HepG2 (cell line): ENCODE data around the gene NCOA6. TPM values are rescaled to one million over a fixed set of nuclear protein-coding genes. Genes with fewer than 3 reads are reported as not detected.

Source experiments
- ATAC-seq: fragments of 200-7000 bp; cut with Tn5 transposase; 3 replicates; pipeline ENCODE4 v1.9.1; 2020; ENCODE audit warnings: mild to moderate bottlenecking, moderate library complexity
- BruUV-seq: library from RNA; stranded (reverse); fragments of 400-500 nt; replicated peaks from 2 replicates; lab custom pipeline; 2021; lab: Mats Ljungman, UMichigan
- CTCF ChIA-PET: fragments of 300-600 bp; formaldehyde crosslinking; extraction: SDS; loops from one replicate; lab custom pipeline; 2021; ENCODE audit warnings: low total read pairs, inconsistent platforms, low intra/inter-chr PET ratio; lab: Yijun Ruan, JAX
- POLR2A ChIA-PET: fragments of 350-600 bp; sonication (Branson Sonifier 250); formaldehyde crosslinking; loops from one replicate; lab custom pipeline; 2020; ENCODE audit warnings: antibody characterized with exemption, inconsistent platforms; lab: Yijun Ruan, JAX
- DNase-seq: peaks from one replicate; pipeline ENCODE4 v3.0.0-alpha.2; 2015; ENCODE audit warnings: low spot score
- FAIRE-seq: peaks from 3 replicates; lab custom pipeline; 2011; peaks lifted over from hg19 to GRCh38; lab: Jason Lieb, UNC
- H2AFZ ChIP-seq: one replicate; pipeline ENCODE4 v1.6.1; 2011; ENCODE audit warnings: low read length, inconsistent platforms
- H3K27ac ChIP-seq: fragments of 300-600 bp; 3 replicates; pipeline ENCODE4 v1.8.0; 2011; ENCODE audit warnings: mixed run types, mild to moderate bottlenecking, mixed read lengths, low read length, inconsistent platforms; ENCODE audit not compliant: insufficient read depth; ENCODE audit errors: extremely low read length
- H3K27me3 ChIP-seq, 2 experiments: fragments of 200-600 bp in 1 of 2; 2 replicates in 1 of 2; 3 replicates in 1 of 2; pipeline versions ENCODE4 v1.6.0 to v1.8.0; 2011; ENCODE audit warnings: low read length in 2 of 2, mild to moderate bottlenecking in 2 of 2, moderate library complexity in 2 of 2, inconsistent platforms in 1 of 2; ENCODE audit not compliant: insufficient read depth in 2 of 2, control insufficient read depth in 1 of 2
- H3K36me3 ChIP-seq, 2 experiments: fragments of 200-600 bp in 1 of 2; replicated peaks in 1 of 2; 2 replicates in 1 of 2; 3 replicates in 1 of 2; pipeline versions ENCODE4 v1.5.1 to v1.8.0; 2011; ENCODE audit warnings: low read length in 2 of 2, inconsistent platforms in 1 of 2; ENCODE audit not compliant: insufficient read depth in 2 of 2, control insufficient read depth in 1 of 2
- H3K4me1 ChIP-seq: 2 replicates; pipeline ENCODE4 v1.5.1; 2012; ENCODE audit warnings: low read length, inconsistent platforms; ENCODE audit not compliant: insufficient read depth
- H3K4me2 ChIP-seq: 2 replicates; pipeline ENCODE4 v1.6.0; 2011; ENCODE audit warnings: low read depth, low read length, inconsistent platforms
- H3K4me3 ChIP-seq, 3 experiments: fragments of 200-600 bp in 1 of 3; sonication (generic), shearing (Covaris generic) in 1 of 3; replicated peaks in 1 of 3; 2 replicates each; pipeline ENCODE4 v1.5.1; 2011 to 2016; ENCODE audit warnings: low read length in 3 of 3, inconsistent platforms in 2 of 3, low read depth in 2 of 3, mild to moderate bottlenecking in 2 of 3, control low read depth in 1 of 3, mixed read lengths in 1 of 3; ENCODE audit not compliant: insufficient read depth in 1 of 3
- H3K79me2 ChIP-seq: one replicate; pipeline ENCODE4 v1.6.1; 2011; ENCODE audit warnings: low read length, inconsistent platforms; ENCODE audit not compliant: insufficient read depth
- H3K9ac ChIP-seq: 2 replicates; pipeline ENCODE4 v1.6.0; 2011; ENCODE audit warnings: mild to moderate bottlenecking, low read depth, low read length, inconsistent platforms; ENCODE audit not compliant: insufficient read depth
- H3K9me3 ChIP-seq: 2 replicates; pipeline ENCODE4 v1.5.1; 2012; ENCODE audit warnings: mild to moderate bottlenecking, low read length
- H4K20me1 ChIP-seq: 2 replicates; pipeline ENCODE4 v1.6.0; 2011; ENCODE audit warnings: inconsistent platforms, mild to moderate bottlenecking, low read length, moderate library complexity; ENCODE audit not compliant: insufficient read depth
- FOSL2 ChIP-seq: sonication (generic); formaldehyde crosslinking; IDR thresholded peaks from 2 replicates; pipeline ENCODE4 v1.4.0; 2020; ENCODE audit warnings: missing genetic modification reagents
- FOXA3 ChIP-seq: IDR thresholded peaks from 2 replicates; pipeline ENCODE4 v1.6.1; 2016; ENCODE audit warnings: missing genetic modification reagents, missing compliant biosample characterization
- FOXO1 ChIP-seq: sonication (generic); formaldehyde crosslinking; IDR thresholded peaks from 2 replicates; pipeline ENCODE4 v1.4.0; 2020; ENCODE audit warnings: missing genetic modification reagents
- PHF21A ChIP-seq: sonication (generic); formaldehyde crosslinking; IDR thresholded peaks from 2 replicates; pipeline ENCODE4 v1.5.0; 2020; ENCODE audit warnings: mild to moderate bottlenecking, missing genetic modification reagents
- TCF7 ChIP-seq: sonication (generic); IDR thresholded peaks from 2 replicates; pipeline ENCODE4 v1.6.1; 2016; ENCODE audit warnings: antibody characterized with exemption, low read depth
- ZBTB42 ChIP-seq: sonication (generic); formaldehyde crosslinking; IDR thresholded peaks from 2 replicates; pipeline ENCODE4 v1.5.0; 2020; ENCODE audit warnings: mild to moderate bottlenecking, missing genetic modification reagents
- ZNF749 ChIP-seq: sonication (generic); formaldehyde crosslinking; IDR thresholded peaks from 2 replicates; pipeline ENCODE4 v1.8.0; 2022; ENCODE audit warnings: mild to moderate bottlenecking, missing genetic modification reagents, moderate library complexity, borderline replicate concordance
- ZSCAN31 ChIP-seq: sonication (generic); formaldehyde crosslinking; IDR thresholded peaks from 2 replicates; pipeline ENCODE4 v1.5.0; 2020; ENCODE audit warnings: low read depth, mild to moderate bottlenecking, missing genetic modification reagents
- WGBS: methylation state at CpG from one replicate; pipeline ENCODE4 v1.1.6; 2017; ENCODE audit warnings: low lambda C conversion rate; 5-methylcytosine and 5-hydroxymethylcytosine counted together
- in situ Hi-C: cut with HindIII; loops from 2 replicates; pipeline ENCODE4 v1.10.0; 2017; ENCODE audit warnings: low pct_unique_long_range_greater_than_20kb; ENCODE audit not compliant: extremely low pct_ligation_motif_present
- intact Hi-C: fragments of 100-400 bp; cut with micrococcal nuclease; formaldehyde crosslinking; loops from one replicate; pipeline ENCODE4 v1.10.0; 2022; ENCODE audit not compliant: unreplicated experiment
- polyA plus RNA-seq, 8 experiments: library from polyadenylated mRNA; depleted of rRNA in 3 of 8; stranded (reverse) in 7 of 8; unstranded in 1 of 8; fragments of >200 nt; fragmentation: Illumina TruSeq in 4 of 8; extraction: Trizol in 4 of 8; gene quantifications; 2 replicates each; pipeline versions ENCODE4 v1.2.1 to v1.2.3, GENCODE V29; 2011 to 2016; ENCODE audit warnings: low read depth in 4 of 8, missing spikeins in 1 of 8, mixed read lengths in 1 of 8; ENCODE audit not compliant: insufficient read depth in 1 of 8
- total RNA-seq, 5 experiments: library from RNA; depleted of rRNA; stranded (reverse); fragments of >200 nt; fragmentation: Illumina TruSeq; extraction: Trizol; gene quantifications; 2 replicates each; pipeline ENCODE4 v1.2.3, GENCODE V29; 2016; ENCODE audit warnings: low read depth in 1 of 5
- TF ChIP-seq, protein P1 (sequence below): sonication (generic); formaldehyde crosslinking; IDR thresholded peaks from 2 replicates; pipeline ENCODE4 v1.9.0; 2021; ENCODE audit warnings: missing genetic modification reagents, borderline replicate concordance
- TF ChIP-seq, protein P2 (sequence below): sonication (generic); formaldehyde crosslinking; IDR thresholded peaks from 2 replicates; pipeline ENCODE4 v1.4.0; 2020; ENCODE audit warnings: missing genetic modification reagents, borderline replicate concordance
- TF ChIP-seq, protein P3 (sequence below): IDR thresholded peaks from 2 replicates; pipeline ENCODE4 v1.6.1; 2012; ENCODE audit warnings: low read depth, low read length, improper control_type of control experiment
- TF ChIP-seq, protein P4 (sequence below): sonication (generic); formaldehyde crosslinking; IDR thresholded peaks from 2 replicates; pipeline ENCODE4 v1.4.0; 2020; ENCODE audit warnings: missing genetic modification reagents, borderline replicate concordance

Gene NCOA6
- total and polyA plus RNA-seq, 2 of the 13 experiments (the other 11 are each of a cell fraction or from before 2014, with no cell fraction given): 11.2 to 29.3 TPM

DNA sequence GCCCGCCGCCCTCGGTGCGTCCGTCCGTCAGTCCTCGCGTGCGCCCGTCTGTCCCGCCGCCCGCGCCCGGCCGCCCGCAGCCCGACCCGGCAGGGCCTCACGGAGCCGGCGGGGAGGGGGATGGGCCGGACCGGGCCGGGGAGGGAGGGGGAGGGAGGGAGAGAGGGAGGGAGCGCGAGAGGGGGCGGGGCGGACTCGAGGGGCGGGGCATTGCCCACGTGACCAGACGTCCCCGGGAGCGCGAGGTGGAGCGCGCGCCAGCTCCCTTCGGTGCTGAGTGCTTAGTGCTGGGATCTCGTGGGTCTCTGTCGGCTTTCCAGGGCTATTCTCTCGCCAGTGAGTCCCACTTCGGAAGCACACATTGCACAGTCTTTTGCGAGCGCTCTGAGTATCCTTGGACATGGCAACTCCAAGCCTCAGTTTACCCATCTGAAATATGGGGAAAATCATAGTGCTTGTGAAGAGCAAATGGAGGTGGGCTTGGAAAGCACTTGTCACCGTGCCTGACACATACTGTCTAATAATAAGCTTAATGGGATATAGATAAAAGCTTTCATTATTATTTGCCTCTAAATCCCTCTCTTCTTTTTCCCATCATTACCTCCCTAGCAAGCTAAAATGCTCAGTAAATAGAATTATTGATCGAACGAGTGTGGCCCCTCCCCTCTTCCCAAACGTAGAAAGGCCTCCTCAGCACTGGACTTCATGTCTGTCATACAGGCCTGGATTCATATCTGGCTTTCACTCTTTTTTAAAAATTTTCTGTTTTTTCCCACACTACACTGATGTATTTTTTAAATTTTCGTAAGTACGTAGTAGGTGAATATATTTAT lies at the start of gene NCOA6 (continued):
- no peak; the same call in none of the 2 replicates for TF ChIP-seq FOXA3 (CRISPR knock-in tag)
- TF ChIP-seq, protein P1, sequence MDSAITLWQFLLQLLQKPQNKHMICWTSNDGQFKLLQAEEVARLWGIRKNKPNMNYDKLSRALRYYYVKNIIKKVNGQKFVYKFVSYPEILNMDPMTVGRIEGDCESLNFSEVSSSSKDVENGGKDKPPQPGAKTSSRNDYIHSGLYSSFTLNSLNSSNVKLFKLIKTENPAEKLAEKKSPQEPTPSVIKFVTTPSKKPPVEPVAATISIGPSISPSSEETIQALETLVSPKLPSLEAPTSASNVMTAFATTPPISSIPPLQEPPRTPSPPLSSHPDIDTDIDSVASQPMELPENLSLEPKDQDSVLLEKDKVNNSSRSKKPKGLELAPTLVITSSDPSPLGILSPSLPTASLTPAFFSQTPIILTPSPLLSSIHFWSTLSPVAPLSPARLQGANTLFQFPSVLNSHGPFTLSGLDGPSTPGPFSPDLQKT (CRISPR knock-in tag): no peak
- TF ChIP-seq ZSCAN31 (CRISPR knock-in tag): no peak; the same call in 1 of the 2 replicates
- TF ChIP-seq, protein P2, sequence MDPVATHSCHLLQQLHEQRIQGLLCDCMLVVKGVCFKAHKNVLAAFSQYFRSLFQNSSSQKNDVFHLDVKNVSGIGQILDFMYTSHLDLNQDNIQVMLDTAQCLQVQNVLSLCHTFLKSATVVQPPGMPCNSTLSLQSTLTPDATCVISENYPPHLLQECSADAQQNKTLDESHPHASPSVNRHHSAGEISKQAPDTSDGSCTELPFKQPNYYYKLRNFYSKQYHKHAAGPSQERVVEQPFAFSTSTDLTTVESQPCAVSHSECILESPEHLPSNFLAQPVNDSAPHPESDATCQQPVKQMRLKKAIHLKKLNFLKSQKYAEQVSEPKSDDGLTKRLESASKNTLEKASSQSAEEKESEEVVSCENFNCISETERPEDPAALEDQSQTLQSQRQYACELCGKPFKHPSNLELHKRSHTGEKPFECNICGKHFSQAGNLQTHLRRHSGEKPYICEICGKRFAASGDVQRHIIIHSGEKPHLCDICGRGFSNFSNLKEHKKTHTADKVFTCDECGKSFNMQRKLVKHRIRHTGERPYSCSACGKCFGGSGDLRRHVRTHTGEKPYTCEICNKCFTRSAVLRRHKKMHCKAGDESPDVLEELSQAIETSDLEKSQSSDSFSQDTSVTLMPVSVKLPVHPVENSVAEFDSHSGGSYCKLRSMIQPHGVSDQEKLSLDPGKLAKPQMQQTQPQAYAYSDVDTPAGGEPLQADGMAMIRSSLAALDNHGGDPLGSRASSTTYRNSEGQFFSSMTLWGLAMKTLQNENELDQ (CRISPR knock-in tag): peak; percentile 38; the same call in 1 of the 2 replicates

DNA sequence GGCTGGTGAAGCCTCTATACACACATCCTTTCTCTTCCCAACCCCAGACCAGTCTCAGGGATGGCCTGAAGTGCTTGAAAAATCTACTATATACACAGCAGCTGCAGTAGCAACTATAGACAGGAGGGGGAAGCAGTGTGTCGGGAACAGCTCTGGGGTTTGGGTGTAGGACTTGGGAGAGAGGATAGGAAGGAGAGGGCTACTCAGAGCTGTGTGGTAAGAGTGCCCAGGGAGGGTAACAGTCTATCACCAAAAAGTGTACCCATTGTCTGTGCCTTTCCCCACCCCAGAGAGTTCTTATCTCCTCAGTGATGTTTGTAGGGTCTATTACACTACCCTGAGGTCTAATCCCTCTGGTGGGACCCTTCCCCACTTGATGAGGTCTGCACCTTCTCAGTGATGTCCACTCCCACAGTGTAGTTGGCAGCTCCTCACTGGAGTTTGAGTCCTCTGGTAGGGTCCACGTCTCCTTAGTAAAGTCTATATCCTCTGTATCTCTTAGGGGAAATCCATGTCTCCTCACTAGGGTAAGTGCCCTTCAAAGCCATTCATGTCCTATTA lies 48.7 kb upstream of the NCOA6 start:
- Histone ChIP-seq H4K20me1 (no peaks in the 10 kb centered on the region), H3K4me1 (peaks cover 55% of the 10 kb centered on the region), H3K79me2 (peaks cover 28% of the 10 kb centered on the region), H3K4me3 (peak overlapping the region; percentile 39 to 93 (median 41)), H3K27ac (peak overlapping the region; percentile 66), H3K27me3 (peaks cover 0 to 5% of the 10 kb centered on the region in 2 experiments; a peak in 1 of 5 replicates), H3K9me3 (no peaks in the 10 kb centered on the region), H3K9ac (peak overlapping the region; percentile 70), H3K4me2 (peak overlapping the region; percentile 99), H2AFZ (peak overlapping the region; percentile 34), H3K36me3 (no peaks in the 10 kb centered on the region)
- in situ Hi-C loops: loop anchor here (5.0 to 10.0 kb wide), 3 partner anchors 83 to 391 kb away; partner anchors contain the start of genes GSS, MYH7B and TRPC4AP
- ChIA-PET POLR2A (interaction anchor here (0.6 to 4.1 kb wide), 8 partner anchors 9 to 218 kb away, joined by 3 to 126 read pairs (median 3); partner anchors contain the start of genes GSS, MYH7B, NCOA6 and TRPC4AP), CTCF (interaction anchor here (1.2 to 6.7 kb wide), 7 partner anchors 74 to 396 kb away, joined by 3 to 123 read pairs (median 7); partner anchors contain the start of genes GSS, MYH7B and TRPC4AP)
- intact Hi-C loops: loop anchor here (1.0 to 2.0 kb wide), 4 partner anchors 82 to 395 kb away; no protein-coding TSS in a partner anchor
- FAIRE-seq (peak; percentile 83), ATAC-seq (peak; percentile 65), DNase-seq (peak; percentile 90)
- BruUV-seq: no TSS peak
- 0% methylated on average over 2 of the region's 2 CpGs for WGBS
- TF ChIP-seq FOXO1 (CRISPR knock-in tag) (peak; percentile 24; the same call in 1 of the 2 replicates), TCF7 (no peak), ZNF749 (0 out of 2 replicates have a peak, but pooled peaks have one; percentile 62), FOSL2 (CRISPR knock-in tag) (0 out of 2 replicates have a peak, but pooled peaks have one; percentile 12), ZBTB42 (CRISPR knock-in tag) (0 out of 2 replicates have a peak, but pooled peaks have one; percentile 19), PHF21A (CRISPR knock-in tag) (no peak)
- TF ChIP-seq, protein P3, sequence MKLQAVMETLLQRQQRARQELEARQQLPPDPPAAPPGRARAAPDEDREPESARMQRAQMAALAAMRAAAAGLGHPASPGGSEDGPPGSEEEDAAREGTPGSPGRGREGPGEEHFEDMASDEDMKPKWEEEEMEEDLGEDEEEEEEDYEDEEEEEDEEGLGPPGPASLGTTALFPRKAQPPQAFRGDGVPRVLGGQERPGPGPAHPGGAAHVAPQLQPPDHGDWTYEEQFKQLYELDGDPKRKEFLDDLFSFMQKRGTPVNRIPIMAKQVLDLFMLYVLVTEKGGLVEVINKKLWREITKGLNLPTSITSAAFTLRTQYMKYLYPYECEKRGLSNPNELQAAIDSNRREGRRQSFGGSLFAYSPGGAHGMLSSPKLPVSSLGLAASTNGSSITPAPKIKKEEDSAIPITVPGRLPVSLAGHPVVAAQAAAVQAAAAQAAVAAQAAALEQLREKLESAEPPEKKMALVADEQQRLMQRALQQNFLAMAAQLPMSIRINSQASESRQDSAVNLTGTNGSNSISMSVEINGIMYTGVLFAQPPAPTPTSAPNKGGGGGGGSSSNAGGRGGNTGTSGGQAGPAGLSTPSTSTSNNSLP: peak; percentile 48; the same call in 1 of the 2 replicates
- TF ChIP-seq, protein P4, sequence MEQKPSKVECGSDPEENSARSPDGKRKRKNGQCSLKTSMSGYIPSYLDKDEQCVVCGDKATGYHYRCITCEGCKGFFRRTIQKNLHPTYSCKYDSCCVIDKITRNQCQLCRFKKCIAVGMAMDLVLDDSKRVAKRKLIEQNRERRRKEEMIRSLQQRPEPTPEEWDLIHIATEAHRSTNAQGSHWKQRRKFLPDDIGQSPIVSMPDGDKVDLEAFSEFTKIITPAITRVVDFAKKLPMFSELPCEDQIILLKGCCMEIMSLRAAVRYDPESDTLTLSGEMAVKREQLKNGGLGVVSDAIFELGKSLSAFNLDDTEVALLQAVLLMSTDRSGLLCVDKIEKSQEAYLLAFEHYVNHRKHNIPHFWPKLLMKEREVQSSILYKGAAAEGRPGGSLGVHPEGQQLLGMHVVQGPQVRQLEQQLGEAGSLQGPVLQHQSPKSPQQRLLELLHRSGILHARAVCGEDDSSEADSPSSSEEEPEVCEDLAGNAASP (CRISPR knock-in tag): peak; percentile 57; the same call in 1 of the 2 replicates
